MV-4-11 (cell line): ENCODE results near the gene KPNA2.
"Not testable (repeated sequence)": the region's sequence is repeated elsewhere in the genome, so short reads cannot be mapped to it uniquely, and the experiment has no call there.

ENCODE experiments used
- DNase-seq: peaks from one replicate; lab custom pipeline; 2025; lab: John Stamatoyannopoulos, UW

KPNA2 gene

DNA sequence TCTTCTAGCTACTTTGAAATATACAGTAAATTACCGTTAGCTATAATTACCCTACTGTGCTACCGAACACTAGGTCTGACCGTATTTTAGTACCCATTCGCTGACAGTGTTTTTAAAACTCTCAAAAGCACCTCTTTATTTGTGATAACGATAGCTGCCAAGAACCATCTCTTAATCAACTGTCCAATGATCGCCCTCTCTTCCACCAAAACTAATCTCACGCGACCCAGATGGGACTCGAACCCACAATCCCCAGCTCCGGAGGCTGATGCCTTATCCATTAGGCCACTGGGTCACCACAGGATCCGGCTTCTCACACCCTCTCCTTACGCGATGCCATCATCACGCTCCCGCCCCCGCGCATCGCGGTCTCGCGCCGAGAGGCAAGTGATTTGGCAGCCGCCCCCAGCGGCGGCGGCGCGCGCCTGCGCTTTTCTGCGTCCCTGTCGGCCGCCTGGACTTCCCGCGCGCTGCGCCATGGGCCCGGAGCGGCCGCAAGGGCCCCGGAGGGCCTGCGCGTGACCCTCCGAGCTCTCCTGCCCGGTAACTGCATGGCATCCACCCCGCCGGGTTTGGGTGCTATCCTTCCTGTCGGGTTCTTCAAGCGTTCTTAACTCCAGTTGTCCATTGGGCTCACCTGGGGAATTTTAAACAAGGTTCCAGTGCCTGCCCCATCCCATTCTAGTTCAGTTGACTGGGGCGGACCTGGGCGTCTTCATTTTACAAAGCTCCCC, 15.7 kb upstream of the KPNA2 start:
- DNase-seq, result peak; percentile 95

DNA sequence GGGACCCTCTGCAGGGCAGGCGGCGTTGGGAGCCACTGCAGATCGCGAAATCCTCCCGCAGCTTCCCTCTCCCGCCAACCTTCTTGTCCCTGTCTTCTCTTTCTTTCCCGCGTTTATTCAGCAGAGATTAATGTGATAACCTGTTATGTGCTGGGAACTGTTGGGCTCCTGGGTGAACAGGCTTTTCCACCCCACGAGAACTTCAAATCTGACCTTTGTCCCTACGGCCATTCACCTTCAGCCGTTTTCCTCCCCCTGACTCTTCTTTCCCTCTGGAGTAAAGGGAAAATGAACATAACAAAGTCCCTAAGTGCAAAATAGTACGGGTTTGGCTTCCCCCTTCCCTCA, 15.2 kb upstream of the KPNA2 start:
- no peak for DNase-seq

DNA sequence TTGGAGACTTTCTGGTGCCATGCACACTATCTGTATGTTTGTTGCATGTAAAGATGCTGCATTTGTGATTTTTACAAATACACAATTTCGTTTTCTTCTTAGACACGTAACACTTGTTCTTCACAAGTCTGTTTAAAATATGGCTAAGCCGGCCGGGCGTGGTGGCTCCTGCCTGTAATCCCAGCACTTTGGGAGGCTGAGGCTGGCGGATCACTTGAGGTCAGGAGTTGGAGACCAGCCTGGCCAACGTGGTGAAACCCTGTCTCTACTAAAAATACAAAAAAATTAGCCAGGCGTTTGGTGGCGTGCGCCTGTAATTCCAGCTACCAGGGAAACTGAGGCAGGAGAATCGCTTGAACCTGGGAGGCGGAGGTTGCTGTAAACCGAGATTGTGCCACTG, 14.7 kb upstream of the KPNA2 start:
- DNase-seq, result not testable (repeated sequence)

DNA sequence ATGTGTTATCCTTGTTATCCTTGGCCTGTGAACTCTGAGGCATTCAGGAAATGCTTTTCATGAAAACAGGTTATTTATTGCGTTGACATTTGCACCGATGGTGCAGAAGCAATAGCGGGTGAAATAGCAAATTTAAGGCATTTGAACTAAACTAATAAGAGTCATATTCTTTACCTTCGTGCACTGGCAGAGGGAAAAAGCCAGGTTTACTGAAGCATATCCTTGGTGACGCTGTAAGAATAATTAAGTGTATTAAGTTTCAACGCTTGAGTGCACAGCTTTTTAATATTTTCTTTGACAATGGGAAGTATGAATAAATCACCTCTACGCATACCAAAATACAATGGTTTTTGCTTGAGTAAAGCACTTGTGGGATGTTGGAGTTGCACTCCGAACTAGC, 13.6 kb upstream of the KPNA2 start:
- no peak for DNase-seq

DNA sequence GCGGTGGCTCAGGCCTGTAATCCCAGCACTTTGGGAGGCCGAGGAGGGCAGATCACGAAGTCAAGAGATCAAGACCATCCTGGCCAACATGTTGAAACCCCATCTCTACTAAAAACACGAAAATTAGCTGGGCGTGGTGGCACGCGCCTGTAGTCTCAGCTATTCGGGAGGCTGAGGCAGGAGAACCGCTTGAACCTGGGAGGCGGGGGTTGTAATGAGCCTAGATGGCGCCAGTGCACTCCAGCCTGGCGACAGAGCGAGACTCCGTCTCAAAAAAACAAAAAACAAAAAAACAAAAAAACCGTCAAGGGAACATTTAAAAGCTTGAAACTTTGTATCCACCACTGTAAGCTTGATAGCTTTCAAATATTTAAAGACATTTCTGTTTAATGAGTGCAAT, 13.0 kb upstream of the KPNA2 start:
- not testable (repeated sequence) for DNase-seq

DNA sequence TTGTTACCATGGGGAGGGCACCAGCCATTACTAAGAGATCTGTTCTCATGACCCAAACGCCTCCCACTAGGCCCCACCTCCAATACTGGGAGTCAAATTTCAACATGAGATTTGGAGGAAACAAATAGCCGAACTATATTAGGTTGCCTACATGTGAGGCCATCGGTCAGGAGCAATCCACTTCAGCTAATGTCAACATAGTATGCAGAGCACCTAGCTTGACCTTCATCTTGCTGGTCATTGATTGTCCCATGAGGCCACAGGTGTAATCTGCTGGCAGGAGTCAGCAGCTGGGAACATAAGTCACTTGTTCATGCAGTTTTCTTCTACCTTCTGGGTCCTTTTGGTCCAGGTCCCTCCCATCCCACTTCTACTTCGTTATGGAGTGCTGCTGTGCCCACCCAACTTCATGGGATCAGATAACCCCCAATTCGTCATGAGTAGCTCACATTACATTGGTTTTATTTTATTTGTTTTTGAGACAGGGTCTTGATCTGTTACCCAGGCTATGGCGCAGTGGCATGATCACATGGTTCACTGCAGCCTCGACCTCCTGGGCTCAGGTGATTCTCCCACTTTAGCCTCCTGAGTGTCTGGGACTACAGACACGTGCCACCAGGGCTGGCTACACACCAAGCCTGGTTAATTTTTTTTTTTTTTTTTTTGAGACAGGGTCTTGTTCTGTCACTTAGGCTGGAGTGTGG, 5.9 kb upstream of the KPNA2 start:
- DNase-seq, result no peak

DNA sequence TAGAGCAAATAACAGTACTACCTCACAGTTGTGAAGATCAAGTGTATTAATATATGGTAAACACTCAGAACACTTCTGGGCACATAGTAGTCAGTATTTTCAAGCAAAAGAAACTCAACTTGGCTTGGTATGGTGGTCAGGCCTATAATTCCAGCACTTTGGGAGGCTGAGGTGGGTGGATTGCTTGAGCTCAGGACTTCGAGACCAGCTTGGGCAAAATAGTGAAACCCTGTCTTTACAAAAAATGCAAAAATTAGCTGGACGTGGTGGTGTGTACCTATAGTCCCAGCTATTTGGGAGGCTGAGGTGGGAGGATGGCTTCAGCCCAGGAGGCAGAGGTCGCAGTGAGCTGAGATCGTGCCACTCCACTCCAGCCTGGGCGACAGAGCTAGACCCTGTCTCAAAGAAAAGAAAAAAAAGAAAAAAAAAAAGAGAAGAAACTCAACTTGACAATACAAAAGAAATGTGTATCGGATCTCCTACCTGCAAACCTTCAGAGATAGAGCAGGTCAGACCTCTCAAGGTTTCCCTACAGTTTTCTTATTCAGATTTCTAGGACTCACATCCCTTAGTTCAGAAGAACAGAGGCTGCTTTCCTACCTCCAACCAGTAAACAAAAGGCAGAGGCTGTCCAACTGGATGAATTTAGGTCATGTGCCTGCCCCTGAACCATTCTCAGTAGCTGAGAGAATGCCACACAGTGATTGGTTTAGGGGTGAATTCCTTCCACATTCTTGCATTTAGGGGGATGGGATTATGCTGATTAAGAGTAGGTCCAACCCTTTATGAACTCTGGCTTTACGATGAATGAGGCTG, 1.7 kb upstream of the KPNA2 start:
- no peak for DNase-seq

DNA sequence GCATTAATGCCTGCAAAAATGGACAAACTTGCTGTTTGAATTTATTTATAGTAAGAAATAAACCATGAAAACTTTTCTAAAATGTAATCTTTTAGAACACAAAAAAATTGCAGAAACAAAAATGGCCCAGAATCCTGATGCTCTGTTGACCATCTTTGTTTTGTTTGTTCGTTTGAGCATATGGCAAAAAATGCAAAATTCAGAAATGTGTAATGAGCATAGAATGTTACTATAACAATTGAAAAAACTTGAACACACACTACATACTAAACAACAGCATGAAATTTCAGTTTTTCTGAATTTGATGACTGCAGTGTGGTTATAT, 1.1 kb upstream of the KPNA2 start:
- no peak for DNase-seq

DNA sequence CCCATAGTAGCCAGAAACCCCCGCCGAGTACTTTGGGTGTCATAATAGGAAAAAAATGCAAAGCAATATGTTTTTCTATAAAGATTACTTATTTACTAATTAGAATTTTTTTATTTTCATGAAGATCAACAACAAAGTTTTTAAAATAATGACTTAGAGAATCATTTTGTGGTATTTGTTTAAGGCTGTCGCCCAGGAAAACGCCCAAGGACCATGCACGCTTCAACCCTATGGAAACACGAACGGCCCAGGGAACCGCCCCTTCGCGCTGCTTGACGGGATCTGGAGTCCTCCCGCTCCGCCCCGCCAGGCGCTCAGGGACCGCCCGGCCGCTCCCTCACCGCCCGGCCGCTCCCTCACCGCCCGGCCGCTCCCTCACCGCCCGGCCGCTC, 408 bp upstream of the KPNA2 start:
- DNase-seq, result no peak

DNA sequence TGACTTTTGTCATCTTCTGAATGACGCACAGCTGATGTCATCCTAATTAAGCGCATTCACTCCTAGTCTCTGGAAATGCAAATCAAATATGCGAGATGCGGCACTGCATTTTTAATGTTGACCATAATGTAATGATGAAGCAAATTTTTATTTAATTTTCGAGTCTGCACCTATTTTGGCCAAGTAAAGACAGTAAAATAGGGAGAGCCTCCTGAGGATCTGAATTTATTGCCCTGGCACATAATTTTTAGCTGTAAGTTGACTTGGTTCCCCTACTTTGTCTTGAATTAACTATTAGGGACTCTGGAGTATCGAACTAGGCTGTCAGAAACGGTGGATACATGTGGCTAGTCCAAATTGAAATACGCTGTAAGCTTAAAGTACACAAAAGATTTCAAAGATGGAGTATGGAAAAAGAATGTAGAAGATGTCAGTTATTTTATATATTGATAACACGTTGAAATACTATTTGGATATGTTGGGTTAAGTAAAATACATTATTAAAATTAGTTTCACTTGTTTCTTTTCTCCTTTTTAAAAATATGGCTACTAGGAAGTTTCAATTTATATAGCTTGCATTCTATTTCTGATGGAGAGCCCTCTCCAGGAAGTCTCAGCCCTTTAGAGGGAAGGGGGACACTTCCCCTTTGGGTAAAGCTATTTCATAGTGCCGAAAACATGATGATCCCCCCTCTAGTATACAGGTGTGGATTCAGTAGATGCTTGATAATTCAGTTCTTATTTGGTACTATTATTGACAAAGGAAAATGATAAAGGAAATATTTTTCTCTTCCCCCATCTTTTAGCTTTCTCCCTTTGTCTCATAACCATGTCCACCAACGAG, 991 bp downstream of the KPNA2 start:
- DNase-seq, result peak; percentile 10

DNA sequence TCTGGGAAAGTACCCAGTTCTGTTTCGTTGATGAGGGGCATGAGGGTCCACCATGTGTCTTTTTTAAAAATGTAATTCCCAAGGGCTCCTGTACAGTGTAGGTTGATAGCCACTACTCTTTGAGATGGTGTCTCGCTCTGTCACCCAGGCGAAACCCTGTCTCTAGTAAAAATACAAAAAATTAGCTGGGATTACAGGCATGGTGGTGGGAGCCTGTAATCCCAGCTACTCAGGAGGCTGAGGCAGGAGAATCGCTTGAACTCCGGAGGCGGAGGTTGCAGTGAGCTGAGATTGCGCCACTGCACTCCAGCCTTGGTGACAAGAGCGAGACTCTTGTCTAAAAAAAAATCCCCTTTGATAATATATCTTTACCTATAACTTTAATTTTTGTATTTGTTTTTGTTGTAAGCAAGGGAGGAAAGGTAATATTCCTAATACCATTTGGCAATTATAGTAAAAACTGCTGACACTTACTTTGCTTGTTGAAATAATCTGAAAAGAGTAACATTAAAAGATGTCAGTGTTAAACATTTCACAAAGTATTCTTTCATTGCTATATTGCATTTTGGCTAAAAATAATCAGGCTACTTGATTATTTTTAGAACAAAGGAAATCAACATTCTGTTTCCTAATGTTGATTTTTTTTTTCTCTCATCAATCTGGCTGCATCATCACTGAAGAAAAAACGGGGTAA, 11.8 kb downstream of the KPNA2 start:
- no peak for DNase-seq

DNA sequence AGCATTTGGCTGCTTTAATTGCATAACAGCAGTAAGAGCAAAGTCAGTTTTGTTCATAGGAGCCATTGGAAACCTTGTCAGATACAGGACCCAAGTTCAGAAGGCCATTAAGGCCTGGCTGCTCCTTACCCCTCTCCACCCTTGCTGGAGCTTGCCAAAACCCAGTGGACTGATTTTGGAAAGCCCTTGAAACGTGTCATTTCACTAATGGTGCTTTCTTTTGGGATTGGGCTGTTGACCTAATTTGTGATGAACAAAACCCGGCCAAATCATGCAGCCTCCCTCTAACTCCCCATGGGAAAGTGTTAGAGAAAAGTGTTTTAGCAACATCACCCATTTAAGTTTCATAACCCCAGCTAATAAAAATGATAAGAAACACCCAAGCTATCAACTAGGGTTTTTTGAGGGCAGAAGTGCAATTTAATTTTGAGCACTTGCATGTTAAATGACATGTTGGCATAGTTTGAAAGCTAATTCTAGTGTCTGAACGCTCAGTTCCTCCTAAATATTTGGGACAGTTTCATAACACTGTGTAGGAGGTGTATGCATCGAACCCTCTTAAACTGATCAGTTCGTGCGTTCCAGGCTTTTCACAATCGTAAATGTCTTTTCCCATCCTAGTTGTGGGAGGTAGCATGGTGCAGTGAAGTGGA, 12.5 kb downstream of the KPNA2 start:
- DNase-seq, result not testable (repeated sequence)

DNA sequence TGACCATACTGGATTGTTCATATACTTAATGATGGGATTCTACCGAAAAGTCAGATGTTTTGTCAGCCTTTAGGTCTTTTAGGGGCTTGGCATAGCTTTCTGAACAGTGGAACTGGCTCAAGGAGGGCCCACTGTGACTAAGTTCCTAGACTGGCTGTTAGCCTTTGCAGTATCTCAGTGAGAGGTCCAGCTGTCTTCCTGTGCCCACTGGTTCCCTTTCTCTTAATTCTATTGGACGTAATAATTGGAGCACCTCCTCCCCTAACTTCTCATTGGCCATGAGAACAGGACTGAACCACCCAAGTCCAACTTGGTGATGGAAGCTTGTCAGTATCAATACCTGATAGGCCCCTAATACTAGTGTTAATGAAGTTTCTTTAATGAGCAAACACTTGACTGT, 13.5 kb downstream of the KPNA2 start:
- no peak for DNase-seq

DNA sequence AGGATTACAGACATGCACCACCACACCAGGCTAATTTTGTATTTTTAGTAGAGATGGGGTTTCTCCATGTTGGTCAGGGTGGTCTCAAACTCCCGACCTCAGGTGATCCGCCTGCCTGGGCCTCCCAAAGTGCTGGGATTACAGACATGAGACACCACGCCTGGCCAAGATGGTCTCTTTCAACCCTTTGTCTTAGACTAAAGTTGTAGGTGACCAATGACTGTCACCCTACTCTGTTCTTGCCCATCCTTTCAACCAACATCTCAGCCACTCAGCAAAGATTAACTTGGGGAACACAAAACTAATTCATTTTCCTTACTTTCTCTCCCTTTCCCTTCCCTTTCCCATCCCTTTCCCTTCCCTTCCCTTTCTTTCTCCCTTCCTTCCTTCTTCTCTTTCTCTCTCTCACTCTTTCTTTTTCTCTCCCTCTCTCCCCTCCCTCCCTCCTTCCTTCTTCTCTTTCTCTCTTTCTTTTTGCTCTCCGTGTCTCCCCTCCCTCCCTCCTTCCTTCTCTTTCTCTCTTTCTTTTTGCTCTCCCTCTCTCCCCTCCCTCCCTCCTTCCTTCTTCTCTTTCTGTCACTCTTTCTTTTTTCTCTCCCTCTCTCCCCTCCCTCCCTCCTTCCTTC, 14.4 kb downstream of the KPNA2 start:
- DNase-seq, result not testable (repeated sequence)

DNA sequence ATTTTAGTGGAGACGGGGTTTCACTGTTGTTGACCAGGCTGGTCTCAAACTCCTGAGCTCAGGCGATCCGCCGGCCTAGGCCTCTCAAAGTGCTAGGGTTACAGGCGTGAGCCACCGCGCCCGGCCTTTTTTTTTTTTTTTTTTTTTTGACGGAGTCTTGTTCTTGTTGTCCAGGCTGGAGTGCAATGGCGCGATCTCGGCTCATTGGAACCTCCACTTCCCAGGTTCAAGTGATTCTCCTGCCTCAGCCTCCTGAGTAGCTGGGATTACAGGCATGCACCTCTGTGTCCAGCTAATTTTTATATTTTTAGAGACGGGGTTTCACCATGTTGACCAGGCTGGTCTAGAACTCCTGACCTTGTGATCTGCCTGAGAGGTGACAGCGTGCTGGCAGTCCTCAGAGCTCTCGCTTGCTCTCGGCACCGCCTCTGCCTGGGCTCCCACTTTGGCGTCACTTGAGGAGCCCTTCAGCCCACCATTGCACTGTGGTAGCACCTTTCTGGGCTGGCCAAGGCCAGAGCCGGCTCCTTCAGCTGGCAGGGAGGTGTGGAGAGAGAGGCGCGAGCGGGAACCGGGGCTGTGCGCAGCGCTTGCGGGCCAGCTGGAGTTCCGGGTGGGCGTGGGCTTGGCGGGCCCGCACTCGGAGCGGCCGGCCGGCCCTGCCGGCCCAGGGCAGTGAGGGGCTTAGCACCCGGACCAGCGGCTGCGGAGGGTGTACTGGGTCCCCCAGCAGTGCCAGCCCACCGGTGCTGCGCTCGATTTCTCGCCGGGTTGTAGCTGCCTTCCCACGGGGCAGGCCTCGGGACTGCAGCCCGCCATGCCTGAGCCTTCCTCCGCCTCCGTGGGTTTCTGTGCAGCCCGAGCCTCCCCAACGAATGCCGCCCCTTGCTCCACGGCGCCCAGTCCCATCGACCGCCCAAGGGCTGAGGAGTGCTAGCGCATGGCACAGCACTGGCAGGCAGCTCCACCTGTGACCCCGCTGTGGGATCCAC, 16.1 kb downstream of the KPNA2 start:
- DNase-seq, result not testable (repeated sequence)

DNA sequence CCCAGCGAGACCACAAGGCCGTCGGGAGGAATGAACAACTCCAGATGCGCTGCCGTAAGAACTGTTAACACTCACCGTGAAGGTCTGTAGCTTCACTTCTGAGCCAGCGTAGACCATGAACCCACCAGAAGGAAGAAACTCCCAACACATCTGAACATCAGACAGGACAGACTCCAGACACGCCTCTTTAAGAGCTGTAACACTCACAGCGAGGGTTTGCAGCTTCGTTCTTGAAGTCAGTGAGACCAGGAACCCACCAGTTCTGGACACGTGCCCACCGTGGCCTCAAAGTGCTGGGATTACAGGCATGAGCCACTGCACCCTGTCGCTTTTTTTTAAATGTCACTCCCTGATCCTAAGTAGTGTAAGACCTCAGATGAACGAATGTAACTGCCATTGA, 17.3 kb downstream of the KPNA2 start:
- no peak for DNase-seq

DNA sequence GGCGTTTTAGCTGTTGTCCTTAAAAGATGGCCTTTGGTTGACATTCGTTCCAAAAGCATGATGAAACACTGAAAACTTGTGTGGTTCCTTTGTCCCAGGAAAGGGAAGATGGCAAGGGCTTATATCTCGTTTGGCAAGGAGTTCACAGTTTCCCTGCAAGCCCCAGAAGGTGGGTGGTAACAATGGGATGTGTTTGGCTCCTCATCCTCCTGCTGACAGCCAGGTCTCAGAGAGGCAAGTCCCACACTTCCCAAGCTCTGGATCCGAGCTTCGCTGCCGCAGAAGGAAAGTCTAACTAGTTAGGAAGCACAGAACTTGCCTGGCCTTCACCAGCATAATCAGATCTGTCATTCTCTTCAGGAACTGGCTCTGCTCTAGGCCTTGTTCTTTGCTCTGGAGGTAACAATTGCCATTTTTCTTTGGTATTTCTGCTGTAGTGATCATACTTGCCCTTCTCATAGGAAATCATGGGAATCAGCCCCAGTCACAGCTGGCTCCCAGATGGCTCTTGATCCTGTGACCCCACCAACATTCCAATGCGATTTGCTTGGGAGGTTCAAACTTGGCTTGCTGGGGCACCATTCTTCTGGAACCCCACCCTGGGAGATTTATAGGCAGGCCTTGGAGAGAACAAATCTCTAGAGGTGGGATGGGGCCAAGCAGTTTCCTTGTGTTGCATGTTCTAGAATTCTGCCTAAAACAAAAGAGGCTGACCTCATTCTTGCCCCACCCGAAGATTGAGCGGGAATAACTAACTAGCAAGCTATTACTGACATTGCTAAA, 17.9 kb downstream of the KPNA2 start:
- no peak for DNase-seq

DNA sequence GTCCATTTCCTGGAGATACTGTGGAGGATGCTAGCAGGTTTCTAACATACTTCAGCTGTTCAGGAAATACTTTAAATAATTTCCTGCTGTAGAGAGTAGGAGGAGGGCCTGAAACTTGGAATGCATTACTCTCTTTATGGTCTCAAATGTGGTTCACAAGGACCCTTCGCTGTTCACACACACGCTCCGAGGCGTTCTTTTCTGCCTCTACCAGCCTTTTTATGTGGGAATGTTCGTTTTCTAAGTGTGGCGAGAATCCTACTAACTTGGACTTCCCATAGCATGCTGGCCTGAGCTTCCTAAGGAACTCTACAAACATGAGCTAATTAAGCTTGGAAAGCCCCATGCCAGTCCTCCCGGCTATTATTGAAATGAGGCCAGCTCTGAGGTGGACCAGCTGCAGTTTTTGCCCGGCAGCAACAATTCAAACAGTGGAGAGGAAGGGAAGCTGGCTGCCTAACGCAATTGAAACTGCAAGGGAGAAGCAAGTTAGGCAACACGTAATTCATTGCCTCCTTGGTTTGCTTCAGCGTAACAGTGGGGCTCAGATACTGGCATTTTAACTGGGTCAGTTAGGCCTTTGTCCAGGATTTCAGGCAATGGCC, 18.9 kb downstream of the KPNA2 start:
- DNase-seq, result peak; percentile 70
